Adrenal gland (tissue), 12 donors: ENCODE data around the gene SEZ6L2. TPM values are rescaled to one million over a fixed set of nuclear protein-coding genes. Genes with fewer than 3 reads are reported as not detected.

Experiments used
- DNase-seq, 7 donors: peaks; one replicate each; pipeline ENCODE4 v3.0.0-alpha.2; 2019 to 2020
- H3K27ac ChIP-seq, 5 donors: fragments of 200-600 bp; sonication (generic) in 4 of 5; 1 replicate in 3 of 5; 2 replicates in 2 of 5; pipeline versions ENCODE4 v1.5.1 to v1.8.0; 2016 to 2020; ENCODE audit warnings: mild to moderate bottlenecking in 1 of 5
- H3K27me3 ChIP-seq: fragments of 200-600 bp; 2 replicates; pipeline ENCODE4 v1.8.0; 2021
- H3K36me3 ChIP-seq, 2 donors: fragments of 200-600 bp; replicated peaks in 1 of 2; 1 replicate in 1 of 2; 2 replicates in 1 of 2; pipeline versions ENCODE4 v1.5.1 to v1.8.0; 2018 to 2022
- H3K4me1 ChIP-seq, 2 donors: fragments of 200-600 bp; replicated peaks in 1 of 2; 1 replicate in 1 of 2; 2 replicates in 1 of 2; pipeline versions ENCODE4 v1.5.1 to v1.8.0; 2018 to 2021
- H3K4me3 ChIP-seq, 4 donors: fragments of 200-600 bp; sonication (generic) in 3 of 4; one replicate each; pipeline ENCODE4 v1.5.1; 2016 to 2018
- H3K9me3 ChIP-seq, 3 donors: fragments of 200-600 bp; sonication (generic) in 1 of 3; replicated peaks in 1 of 3; 1 replicate in 2 of 3; 2 replicates in 1 of 3; pipeline versions ENCODE4 v1.5.1 to v1.8.0; 2016 to 2021
- POLR2A ChIP-seq, 2 donors: fragments of 450-650 bp; IDR thresholded peaks; one replicate each; pipeline ENCODE4 v1.6.1; 2017; ENCODE audit warnings: antibody characterized with exemption in 2 of 2, mild to moderate bottlenecking in 2 of 2, moderate library complexity in 1 of 2
- WGBS, 4 donors: extraction: QIAGEN DNeasy Blood & Tissue Kit in 2 of 4; methylation state at CpG; one replicate each; pipeline versions ENCODE4 v1.1.5 to v1.1.7; 2013 to 2017; 5-methylcytosine and 5-hydroxymethylcytosine counted together
- intact Hi-C, 2 donors: fragments of 100-400 bp; cut with DNase I; formaldehyde crosslinking; loops; one replicate each; pipeline versions ENCODE4 v1.14.1 to v1.15.0; 2022 to 2023
- polyA plus RNA-seq, 3 donors: library from polyadenylated mRNA; stranded (reverse); fragments of 200-250 nt in 2 of 3; fragments of 350-450 nt in 1 of 3; fragmentation: Illumina TruSeq in 1 of 3; extraction: RNeasy Lipid Tissue Mini Kit (QIAGEN cat#74804) in 1 of 3; gene quantifications; one replicate each; pipeline ENCODE4 v1.2.3, GENCODE V29; 2013 to 2014
- total RNA-seq, 9 donors: library from RNA; depleted of rRNA in 4 of 9; stranded (reverse); fragments of >200 nt in 4 of 9; fragments of 120-200 nt in 1 of 9; fragmentation: NEBNext Ultra II Directional in 1 of 9; extraction: Animal tissue kit (Norgen Biotek cat#: 25700) in 1 of 9; gene quantifications; one replicate each; pipeline versions ENCODE4 v1.1.0 to v1.2.4, GENCODE V29; 2013 to 2023
- TF ChIP-seq, protein P1 (sequence below), 6 experiments: fragments of 450-650 bp in 4 of 6; fragments of 200-600 bp in 2 of 6; sonication (generic) in 1 of 6; IDR thresholded peaks; 1 replicate in 5 of 6; 2 replicates in 1 of 6; pipeline versions ENCODE4 v1.5.1 to v1.8.0; 2016 to 2021; ENCODE audit warnings: antibody characterized with exemption in 6 of 6, mild to moderate bottlenecking in 2 of 6, moderate library complexity in 1 of 6
- donor health status: healthy with polysubstance abuse.
- donor health status: Bipolar disorder and iron deficiency.
- donor health status: DM: yes; HTN: yes; CAD: no.
- donor health status: DM: no; HTN: no; CAD: no.
- donor health status: DM: no; HTN: no; CAD: no.
- donor health status: DM: yes; HTN: yes; CAD: no.

Gene SEZ6L2
- total and polyA plus RNA-seq, 12 donors = 7.5 to 302 (median 36.2) TPM

DNA sequence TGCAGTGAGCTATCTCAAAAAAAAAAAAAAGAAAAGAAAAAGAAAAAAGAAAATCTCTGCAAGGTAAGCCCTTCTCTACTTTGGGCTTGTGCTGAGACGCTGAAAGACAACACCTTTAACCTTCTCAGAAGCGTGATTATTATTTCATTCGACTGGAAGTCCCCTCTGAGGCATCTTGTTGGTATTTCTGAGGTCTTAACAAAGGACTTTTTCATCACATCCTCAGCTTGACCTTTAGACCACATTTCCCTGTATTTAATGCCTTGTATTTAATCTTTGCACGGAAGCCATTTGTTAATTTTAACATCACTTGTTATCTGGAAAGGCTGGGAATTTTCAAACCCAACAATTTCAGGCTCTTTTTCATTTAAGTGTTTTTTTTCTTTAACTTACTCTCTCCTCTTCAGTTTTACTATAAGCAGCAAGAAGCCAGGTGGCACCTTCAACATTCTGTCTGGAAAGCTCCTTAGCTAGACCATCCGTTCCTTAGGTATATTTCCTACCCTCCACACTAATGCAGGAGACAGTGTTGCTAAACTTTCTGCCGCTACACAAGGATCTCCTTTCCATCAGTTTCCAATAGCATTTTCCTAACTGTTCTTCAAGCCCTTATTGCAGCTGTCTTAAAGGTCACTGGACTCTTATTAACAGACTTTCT is 16.4 kb upstream of the SEZ6L2 start:
- Histone ChIP-seq H3K9me3 (no peaks in the 10 kb centered on the region), H3K4me3 (no peak overlapping the region), H3K27ac (no peak overlapping the region), H3K4me1 (no peaks in the 10 kb centered on the region), H3K27me3 (no peaks in the 10 kb centered on the region), H3K36me3 (peaks cover 0 to 23% of the 10 kb centered on the region in 2 donors)
- no peak for DNase-seq
- intact Hi-C loops = no loop called here
- 80 to 84% (median 83%) methylated on average over 6 of the region's 6 CpGs for WGBS, 4 donors
- no peak for TF ChIP-seq POLR2A (IDR thresholded peaks at IDR 0.05)
- TF ChIP-seq, protein P1, sequence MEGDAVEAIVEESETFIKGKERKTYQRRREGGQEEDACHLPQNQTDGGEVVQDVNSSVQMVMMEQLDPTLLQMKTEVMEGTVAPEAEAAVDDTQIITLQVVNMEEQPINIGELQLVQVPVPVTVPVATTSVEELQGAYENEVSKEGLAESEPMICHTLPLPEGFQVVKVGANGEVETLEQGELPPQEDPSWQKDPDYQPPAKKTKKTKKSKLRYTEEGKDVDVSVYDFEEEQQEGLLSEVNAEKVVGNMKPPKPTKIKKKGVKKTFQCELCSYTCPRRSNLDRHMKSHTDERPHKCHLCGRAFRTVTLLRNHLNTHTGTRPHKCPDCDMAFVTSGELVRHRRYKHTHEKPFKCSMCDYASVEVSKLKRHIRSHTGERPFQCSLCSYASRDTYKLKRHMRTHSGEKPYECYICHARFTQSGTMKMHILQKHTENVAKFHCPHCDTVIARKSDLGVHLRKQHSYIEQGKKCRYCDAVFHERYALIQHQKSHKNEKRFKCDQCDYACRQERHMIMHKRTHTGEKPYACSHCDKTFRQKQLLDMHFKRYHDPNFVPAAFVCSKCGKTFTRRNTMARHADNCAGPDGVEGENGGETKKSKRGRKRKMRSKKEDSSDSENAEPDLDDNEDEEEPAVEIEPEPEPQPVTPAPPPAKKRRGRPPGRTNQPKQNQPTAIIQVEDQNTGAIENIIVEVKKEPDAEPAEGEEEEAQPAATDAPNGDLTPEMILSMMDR (IDR thresholded peaks at IDR 0.05) = no peak

- intact Hi-C loops = no loop called here
- no peak for DNase-seq
- WGBS, 4 donors = 95 to 99% (median 98%) methylated on average over 8 of the region's 8 CpGs
- H3K4me3 ChIP-seq = no peak overlapping the region
- H3K36me3 ChIP-seq = peaks cover 0 to 7% of the 10 kb centered on the region in 2 donors
- no peak overlapping the region for H3K27ac ChIP-seq
- no peaks in the 10 kb centered on the region for H3K27me3 ChIP-seq
- TF ChIP-seq, protein P1 (IDR thresholded peaks at IDR 0.05) = no peak
- no peak for TF ChIP-seq POLR2A (IDR thresholded peaks at IDR 0.05)
- no peaks in the 10 kb centered on the region for H3K4me1 ChIP-seq
- H3K9me3 ChIP-seq = no peaks in the 10 kb centered on the region
Observed at GRCh38 chr16:29913514-29913913, 14.2 kb upstream of the SEZ6L2 start.

GRCh38 chr16:29912087-29912486 is 12.7 kb upstream of the SEZ6L2 start:
- Histone ChIP-seq H3K27ac (no peak overlapping the region), H3K4me3 (no peak overlapping the region), H3K36me3 (peaks cover 0 to 5% of the 10 kb centered on the region in 2 donors), H3K9me3 (no peaks in the 10 kb centered on the region), H3K27me3 (no peaks in the 10 kb centered on the region), H3K4me1 (no peaks in the 10 kb centered on the region)
- WGBS, 4 donors = 67 to 80% (median 75%) methylated on average over 8 to 11 of the region's 11 CpGs
- intact Hi-C loops = no loop called here
- DNase-seq = no peak
- TF ChIP-seq POLR2A (IDR thresholded peaks at IDR 0.05) = no peak
- TF ChIP-seq, protein P1 (IDR thresholded peaks at IDR 0.05) = no peak

DNA sequence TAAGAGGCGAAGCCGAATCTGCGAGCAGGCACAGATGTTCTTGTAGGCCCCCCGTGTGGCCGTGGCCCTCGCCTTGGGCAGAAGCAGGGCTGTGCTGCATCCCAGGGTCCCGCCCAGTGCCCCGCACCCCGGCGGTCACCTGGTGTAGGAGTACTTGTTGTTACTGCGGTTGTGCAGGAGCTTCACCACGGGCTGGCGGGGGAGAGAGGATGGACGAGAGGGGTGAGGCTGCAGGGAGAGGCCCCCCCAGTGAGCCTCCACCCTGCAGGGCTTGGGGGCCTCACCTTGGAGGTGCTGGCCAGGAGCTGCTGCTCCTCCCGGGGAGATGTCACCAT is 12.3 kb upstream of the SEZ6L2 start:
- Histone ChIP-seq H3K9me3 (no peaks in the 10 kb centered on the region), H3K4me1 (no peaks in the 10 kb centered on the region), H3K36me3 (peaks cover 0 to 1% of the 10 kb centered on the region in 2 donors), H3K27me3 (no peaks in the 10 kb centered on the region), H3K4me3 (no peak overlapping the region), H3K27ac (no peak overlapping the region)
- DNase-seq = no peak
- TF ChIP-seq, protein P1 (IDR thresholded peaks at IDR 0.05) = no peak
- TF ChIP-seq POLR2A (IDR thresholded peaks at IDR 0.05) = no peak
- intact Hi-C loops = no loop called here
- 71 to 85% (median 81%) methylated on average over 3 to 15 of the region's 15 CpGs for WGBS, 4 donors
